ENCODE measurements around the gene ADAT3. TPM values are rescaled to one million over a fixed set of nuclear protein-coding genes. Genes with fewer than 3 reads are reported as not detected.

ADAT3 gene
- total and polyA plus RNA-seq, 7 donors = 0.33 to 17.4 (median 6.2) TPM

- intact Hi-C loops (cut with DNase I) = no loop called here
- no peak for TF ChIP-seq CTCF (IDR thresholded peaks at IDR 0.05)
- no peak for TF ChIP-seq POLR2AphosphoS5 (IDR thresholded peaks at IDR 0.05)
- 75 to 79% methylated on average over 42 of the region's 42 CpGs for WGBS, 2 donors
- peaks cover 0 to 43% (median 37%) of the 10 kb centered on the region in 4 donors for H3K4me1 ChIP-seq
- DNase-seq = peak; percentile 64
- H3K27me3 ChIP-seq = no peaks in the 10 kb centered on the region
- H3K4me3 ChIP-seq = no peak overlapping the region
- no peak overlapping the region for H3K27ac ChIP-seq
- H3K36me3 ChIP-seq = no peaks in the 10 kb centered on the region
- no peaks in the 10 kb centered on the region for H3K9me3 ChIP-seq
Observed at GRCh38 chr19:1944088-1944915, 39.1 kb downstream of the ADAT3 start.

GRCh38 chr19:1944916-1945561 lies 39.8 kb downstream of the ADAT3 start:
- Histone ChIP-seq H3K36me3 (peaks cover 0 to under 1% (median 0%) of the 10 kb centered on the region in 4 donors), H3K4me3 (no peak overlapping the region), H3K27me3 (no peaks in the 10 kb centered on the region), H3K27ac (no peak overlapping the region), H3K4me1 (peaks cover 0 to 36% (median 30%) of the 10 kb centered on the region in 4 donors), H3K9me3 (no peaks in the 10 kb centered on the region)
- 92 to 93% methylated on average over 30 of the region's 30 CpGs for WGBS, 2 donors
- no peak for DNase-seq
- TF ChIP-seq POLR2AphosphoS5 (IDR thresholded peaks at IDR 0.05) = no peak
- no peak for TF ChIP-seq POLR2A (IDR thresholded peaks at IDR 0.05)
- intact Hi-C loops (cut with DNase I) = no loop called here

- intact Hi-C loops (cut with DNase I) = no loop called here
- Histone ChIP-seq H3K4me1 (peaks cover 0 to 32% (median 27%) of the 10 kb centered on the region in 4 donors), H3K27me3 (no peaks in the 10 kb centered on the region), H3K27ac (no peak overlapping the region), H3K9me3 (no peaks in the 10 kb centered on the region), H3K4me3 (no peak overlapping the region), H3K36me3 (peaks cover 0 to 7% (median 0%) of the 10 kb centered on the region in 4 donors)
- WGBS, 2 donors = 78 to 84% methylated on average over 18 of the region's 18 CpGs
- no peak for TF ChIP-seq POLR2A (IDR thresholded peaks at IDR 0.05)
- TF ChIP-seq EP300 (IDR thresholded peaks at IDR 0.05) = no peak
- TF ChIP-seq CTCF (IDR thresholded peaks at IDR 0.05) = peak; percentile 32 to 54 (median 44)
- no peak for TF ChIP-seq POLR2AphosphoS5 (IDR thresholded peaks at IDR 0.05)
- peak; percentile 80 for DNase-seq
Observed at GRCh38 chr19:1945899-1946298, 40.7 kb downstream of the ADAT3 start.

GRCh38 chr19:1947651-1948209 lies 42.5 kb downstream of the ADAT3 start:
- no peak for DNase-seq
- H3K9me3 ChIP-seq = no peaks in the 10 kb centered on the region
- peaks cover 0 to 7% (median 2%) of the 10 kb centered on the region in 4 donors for H3K36me3 ChIP-seq
- no peak for TF ChIP-seq POLR2A (IDR thresholded peaks at IDR 0.05)
- TF ChIP-seq POLR2AphosphoS5 (IDR thresholded peaks at IDR 0.05) = no peak
- peaks cover 0 to 25% (median 18%) of the 10 kb centered on the region in 4 donors for H3K4me1 ChIP-seq
- no peak overlapping the region for H3K27ac ChIP-seq
- intact Hi-C loops (cut with DNase I) = no loop called here
- no peaks in the 10 kb centered on the region for H3K27me3 ChIP-seq
- H3K4me3 ChIP-seq = no peak overlapping the region
- 85 to 87% methylated on average over 34 of the region's 34 CpGs for WGBS, 2 donors

- Histone ChIP-seq H3K27me3 (no peaks in the 10 kb centered on the region), H3K4me3 (no peak overlapping the region), H3K27ac (no peak overlapping the region), H3K9me3 (no peaks in the 10 kb centered on the region), H3K36me3 (peaks cover 0 to 13% (median 4%) of the 10 kb centered on the region in 4 donors), H3K4me1 (peaks cover 0 to 7% (median under 1%) of the 10 kb centered on the region in 4 donors)
- TF ChIP-seq POLR2A (IDR thresholded peaks at IDR 0.05) = no peak
- no peak for TF ChIP-seq EP300 (IDR thresholded peaks at IDR 0.05)
- no peak for TF ChIP-seq POLR2AphosphoS5 (IDR thresholded peaks at IDR 0.05)
- TF ChIP-seq CTCF (IDR thresholded peaks at IDR 0.05) = no peak
- intact Hi-C loops (cut with DNase I) = no loop called here
- DNase-seq = no peak
- WGBS, 2 donors = 96 to 97% methylated on average over 44 of the region's 44 CpGs
Observed at GRCh38 chr19:1949304-1950101, 44.3 kb downstream of the ADAT3 start.

Data from sigmoid colon (tissue), 7 donors.